ENCODE measurements around the gene PSG11. TPM values are rescaled to one million over a fixed set of nuclear protein-coding genes. Genes with fewer than 3 reads are reported as not detected.

Gene PSG11
- not detected in 2 replicates for total RNA-seq

DNA sequence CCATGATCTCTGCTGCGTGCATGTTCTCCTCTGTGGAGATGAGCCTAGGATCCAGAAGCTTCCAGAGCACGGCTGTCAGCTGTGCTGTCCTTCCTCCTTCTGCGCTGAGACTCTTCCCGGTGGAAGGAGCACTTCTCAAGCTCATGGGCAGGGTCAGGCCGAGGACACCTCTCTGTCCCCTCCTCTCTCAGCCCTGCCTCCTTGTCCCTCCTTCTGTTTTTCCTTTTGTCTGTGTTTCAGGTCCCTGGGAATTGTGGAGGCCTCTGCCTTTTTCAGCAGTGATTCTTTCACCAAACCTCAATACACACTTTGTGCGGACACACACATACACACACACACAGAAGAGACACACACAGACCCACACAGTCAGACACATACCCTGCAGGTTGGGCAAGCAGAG is at the start of gene PSG11:
Gene PSG11 (minus strand): TSS at position 101 of the 400 bp plus-strand sequence. CDS start 97 bp downstream, at position 4.

Other genes with a start within 250 kb of the PSG11 start
- gene PSG1, start 146.8 kb downstream of the PSG11 start, total RNA-seq = not detected in 2 replicates
- gene PSG6, start 108.6 kb downstream of the PSG11 start, total RNA-seq = not detected in 2 replicates
- gene PSG7, start 89.3 kb downstream of the PSG11 start, total RNA-seq = not detected in 2 replicates
- gene PSG2, start 56.2 kb upstream of the PSG11 start, total RNA-seq = not detected in 2 replicates
- not detected in 2 replicates for gene PSG5, start 160.1 kb upstream of the PSG11 start, total RNA-seq
- not detected in 2 replicates for gene PSG4, start 179.2 kb upstream of the PSG11 start, total RNA-seq
- not detected in 2 replicates for gene PSG9, start 243.1 kb upstream of the PSG11 start, total RNA-seq

Measured in epithelial cell of umbilical artery (primary cell).